HG03196 (cell line): ENCODE measurements around the gene DUSP7.

Source experiments
- ATAC-seq: cut with Tn5 transposase; IDR thresholded peaks from one replicate; pipeline ENCODE4 v1.9.1; 2021; ENCODE audit not compliant: unreplicated experiment

DUSP7 gene

DNA sequence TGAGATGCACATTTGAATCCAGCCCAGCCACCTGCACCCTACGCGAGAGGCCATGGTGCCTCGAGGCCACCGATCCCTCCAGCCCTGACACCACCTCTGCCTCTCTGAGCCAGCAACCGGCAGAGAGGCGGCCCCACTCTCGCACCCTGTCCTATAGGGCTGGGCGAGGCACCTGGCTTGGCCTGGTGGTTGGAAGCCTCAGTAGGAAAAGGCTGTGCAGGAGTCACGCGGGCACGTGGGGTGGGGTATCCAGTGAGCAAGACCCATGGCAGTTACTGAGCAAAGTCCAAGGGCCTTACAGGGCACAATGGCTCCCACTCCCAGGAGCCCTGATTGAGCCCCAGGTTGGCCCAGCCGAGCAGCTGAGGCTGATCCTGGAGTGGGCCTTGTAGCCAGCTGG lies 12.4 kb upstream of the DUSP7 start:
- no peak for ATAC-seq

DNA sequence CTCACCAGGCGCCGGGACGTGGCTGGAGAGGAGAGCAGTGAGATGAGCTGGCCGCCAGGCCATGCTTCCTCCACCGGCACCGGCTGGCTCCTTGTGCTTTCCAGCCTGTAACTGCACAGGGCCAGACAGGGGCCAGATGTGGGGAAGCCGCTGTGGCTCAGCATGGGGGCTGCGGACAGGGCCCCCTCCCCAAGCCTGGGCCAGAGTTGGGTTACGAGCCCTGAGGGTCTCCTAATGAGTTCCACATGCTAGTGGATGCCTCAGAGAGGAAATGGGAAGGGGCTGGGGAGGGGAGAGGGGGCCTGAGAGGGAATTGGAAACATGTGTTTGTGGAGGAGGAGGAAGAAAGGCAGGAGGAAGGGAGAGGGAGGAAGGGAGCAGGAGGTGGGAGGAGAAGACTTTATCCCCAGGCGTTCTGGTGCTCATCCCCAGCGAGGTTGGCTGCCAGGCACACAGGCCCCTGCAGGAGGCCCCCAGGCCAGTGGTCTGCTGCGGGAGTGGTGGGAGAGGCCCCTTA lies 11.7 kb upstream of the DUSP7 start:
- no peak for ATAC-seq

DNA sequence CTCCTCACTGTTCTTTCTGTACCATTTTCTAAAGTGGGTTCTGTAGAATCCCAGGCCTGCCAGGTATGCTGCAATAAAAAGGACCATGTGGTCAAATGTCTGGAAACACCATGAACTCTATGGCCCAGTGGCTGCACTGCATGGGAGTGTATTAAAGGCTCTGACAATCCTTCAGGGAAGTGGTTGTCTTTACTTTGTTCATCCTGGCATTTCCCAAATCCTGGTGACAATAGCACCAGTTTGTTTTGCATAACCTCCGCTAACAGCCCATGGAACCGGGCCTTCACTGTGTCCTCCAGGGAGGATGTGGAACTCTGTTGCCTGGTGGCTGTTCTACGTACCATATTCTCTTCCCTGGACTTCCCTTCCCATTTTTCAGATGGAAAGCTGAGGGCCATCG lies 11.2 kb upstream of the DUSP7 start:
- ATAC-seq = no peak

DNA sequence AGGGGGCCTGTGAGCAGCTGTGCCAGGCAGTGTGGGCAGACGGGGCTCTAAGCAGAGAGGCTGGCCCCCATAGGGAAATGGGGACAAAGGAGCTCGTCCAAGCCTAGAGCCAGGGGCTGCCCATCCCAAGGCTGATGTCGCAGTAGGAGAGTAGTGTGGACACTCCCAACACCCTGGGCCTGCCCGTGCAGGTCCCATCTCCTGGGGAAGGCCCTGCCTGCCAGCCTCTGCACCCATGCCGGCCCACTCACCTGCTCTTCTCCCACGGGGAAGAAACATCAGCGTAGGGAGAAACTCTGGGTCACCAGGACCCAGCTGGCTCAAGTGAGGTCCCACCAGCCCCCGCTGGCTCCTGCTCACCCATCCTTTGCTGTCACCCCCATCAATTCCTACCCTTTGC lies 10.7 kb upstream of the DUSP7 start:
- no peak for ATAC-seq

DNA sequence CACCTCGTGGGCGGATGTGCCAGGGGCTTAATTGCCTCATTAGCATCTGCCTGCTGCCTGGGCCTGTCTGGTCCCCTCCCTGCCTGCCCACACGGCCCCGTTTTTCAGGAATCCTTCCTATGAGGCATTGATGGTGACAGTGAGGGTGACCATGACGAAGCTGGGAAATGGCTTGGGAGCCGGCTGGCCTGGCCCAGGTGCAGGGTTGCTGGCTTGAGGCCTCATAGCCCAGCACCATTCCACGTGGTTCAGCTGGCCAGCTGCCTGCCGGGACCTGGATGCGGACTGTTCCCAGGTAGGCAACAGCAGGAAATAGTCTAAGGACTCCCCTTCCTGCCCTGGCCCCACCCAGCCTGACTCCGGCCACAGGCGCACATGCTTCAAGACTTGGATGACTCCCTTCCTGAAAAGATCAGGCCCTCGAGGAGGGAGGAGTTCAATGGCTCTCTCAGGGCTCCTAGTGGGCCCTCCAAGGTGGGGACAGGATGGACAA lies 8.9 kb upstream of the DUSP7 start:
- no peak for ATAC-seq

DNA sequence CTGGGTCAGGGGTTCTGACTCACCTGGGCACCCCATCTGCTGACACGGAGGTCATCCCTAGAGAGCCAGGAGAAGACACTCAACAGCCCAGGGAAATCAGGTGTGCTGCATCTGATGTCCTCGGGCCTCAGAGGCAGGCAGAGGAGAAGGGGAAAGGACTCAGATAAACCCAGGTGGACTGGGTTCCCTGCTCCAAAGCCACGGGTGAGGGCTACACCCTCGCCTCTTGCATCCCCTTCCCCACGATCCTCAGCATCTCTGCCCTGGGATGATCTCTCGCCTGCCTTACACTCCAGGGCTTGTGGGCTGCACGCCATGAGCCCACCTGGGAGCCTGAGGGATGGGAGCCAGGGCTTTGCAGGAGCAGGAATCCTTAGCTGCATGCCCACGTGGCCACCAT lies 8.2 kb upstream of the DUSP7 start:
- no peak for ATAC-seq

DNA sequence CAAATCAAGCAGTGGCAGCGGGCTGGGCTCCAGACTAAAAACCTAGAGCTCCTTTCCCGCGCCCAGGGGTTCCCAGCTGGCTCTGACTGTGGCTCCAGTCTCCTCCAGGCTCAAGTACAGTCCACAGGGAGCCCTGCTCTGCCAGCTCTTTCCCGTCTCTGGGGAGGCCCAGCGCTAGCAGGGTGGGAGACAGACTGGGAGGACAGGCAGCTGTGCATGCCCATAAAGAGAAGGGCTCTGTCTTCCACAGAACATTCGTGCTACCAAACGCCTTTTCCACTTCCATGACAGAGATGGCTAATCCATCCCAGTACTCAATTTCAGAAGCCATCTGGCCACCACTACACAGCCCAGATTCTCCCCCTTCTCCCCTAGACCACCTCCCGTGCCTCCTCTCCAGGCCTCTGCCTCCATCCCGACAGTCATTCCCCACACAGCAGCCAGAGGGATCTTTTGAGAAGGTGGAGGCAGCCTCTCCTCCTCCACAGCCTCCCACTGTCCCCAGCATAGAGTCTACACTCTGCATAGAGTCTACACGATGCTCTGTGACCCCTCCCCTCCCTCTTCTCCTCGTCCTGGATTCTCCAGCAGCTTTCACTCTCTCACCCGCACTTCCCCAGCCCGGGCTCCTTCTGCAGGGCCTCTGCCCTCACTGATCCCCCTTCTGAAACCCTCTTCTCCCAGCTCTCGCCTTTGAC lies 6.8 kb upstream of the DUSP7 start:
- no peak for ATAC-seq

DNA sequence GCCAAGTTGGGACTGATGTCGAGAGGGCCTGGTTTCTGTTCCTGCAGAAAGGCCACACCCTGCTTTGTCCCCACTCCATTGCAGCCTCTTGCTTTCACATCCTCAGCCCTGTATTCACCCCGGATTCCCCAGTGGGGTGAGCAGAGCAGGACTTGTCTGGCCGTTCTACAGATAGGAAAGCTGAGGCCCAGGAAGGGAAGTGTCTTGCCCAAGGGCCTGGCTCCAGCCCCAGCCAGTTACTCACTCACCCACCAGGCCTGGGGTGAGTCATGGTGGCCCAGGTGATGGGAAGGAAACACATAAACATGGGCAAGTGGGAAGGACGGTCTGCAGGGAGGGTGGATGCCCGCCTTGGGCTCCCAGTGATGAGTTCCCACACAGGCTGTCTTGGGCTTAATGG lies 6.1 kb upstream of the DUSP7 start:
- ATAC-seq = no peak

DNA sequence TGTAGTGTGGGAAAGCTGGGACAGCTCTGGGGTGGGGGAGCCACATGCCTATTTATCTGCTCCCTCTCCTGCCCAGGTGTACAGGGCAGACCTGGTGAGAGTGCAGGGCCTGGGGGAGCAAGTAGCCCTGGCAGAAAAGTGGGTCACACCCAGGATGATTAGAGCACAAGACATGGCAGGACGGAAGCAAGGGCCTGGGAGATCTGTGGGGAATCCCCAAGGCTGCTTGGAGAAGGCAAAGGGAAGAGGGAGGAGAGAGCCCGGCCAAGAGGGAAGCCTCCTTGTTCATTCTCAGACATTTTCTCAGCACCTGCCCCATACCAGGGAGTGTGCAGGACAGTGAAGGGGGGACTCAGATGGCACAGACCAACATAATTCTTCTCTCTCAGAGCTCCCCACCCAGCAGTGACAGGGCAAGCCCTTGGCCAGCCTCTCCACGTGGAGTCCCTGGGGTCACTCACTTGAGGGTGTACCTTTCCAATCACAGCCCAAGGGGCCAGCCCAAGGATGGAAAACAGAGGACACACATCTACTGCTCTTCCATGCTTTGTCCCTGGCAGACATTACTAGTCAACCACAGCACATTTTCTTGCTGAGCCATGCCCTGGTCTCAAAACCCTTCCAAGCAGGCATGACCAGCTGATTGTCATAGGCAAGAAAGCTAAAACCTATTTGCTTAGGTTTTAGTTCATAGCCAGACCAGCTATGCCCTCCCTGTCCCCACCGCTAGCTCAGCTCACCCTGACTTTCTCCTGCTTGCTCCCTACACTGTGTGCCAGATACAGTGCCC lies 4.9 kb upstream of the DUSP7 start:
- no peak for ATAC-seq

DNA sequence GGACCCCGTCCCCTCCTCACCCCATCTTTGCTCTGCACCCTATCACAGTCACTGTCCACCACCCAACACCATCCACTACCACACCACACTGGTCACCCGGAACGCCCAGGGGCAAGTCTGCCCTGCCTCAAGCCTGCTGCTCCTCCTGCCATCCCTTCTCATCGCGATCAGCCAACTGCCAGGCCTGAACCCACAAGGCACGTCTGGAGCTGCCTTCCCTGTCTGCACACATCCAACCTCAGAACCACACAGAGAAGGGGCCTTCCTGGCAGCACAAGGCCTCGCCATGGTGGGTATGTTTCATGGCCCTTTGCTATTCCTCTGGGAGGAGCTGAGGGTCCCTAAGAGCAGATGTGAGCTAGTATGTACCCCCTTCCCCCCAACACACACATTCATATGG lies 3.4 kb upstream of the DUSP7 start:
- no peak for ATAC-seq

DNA sequence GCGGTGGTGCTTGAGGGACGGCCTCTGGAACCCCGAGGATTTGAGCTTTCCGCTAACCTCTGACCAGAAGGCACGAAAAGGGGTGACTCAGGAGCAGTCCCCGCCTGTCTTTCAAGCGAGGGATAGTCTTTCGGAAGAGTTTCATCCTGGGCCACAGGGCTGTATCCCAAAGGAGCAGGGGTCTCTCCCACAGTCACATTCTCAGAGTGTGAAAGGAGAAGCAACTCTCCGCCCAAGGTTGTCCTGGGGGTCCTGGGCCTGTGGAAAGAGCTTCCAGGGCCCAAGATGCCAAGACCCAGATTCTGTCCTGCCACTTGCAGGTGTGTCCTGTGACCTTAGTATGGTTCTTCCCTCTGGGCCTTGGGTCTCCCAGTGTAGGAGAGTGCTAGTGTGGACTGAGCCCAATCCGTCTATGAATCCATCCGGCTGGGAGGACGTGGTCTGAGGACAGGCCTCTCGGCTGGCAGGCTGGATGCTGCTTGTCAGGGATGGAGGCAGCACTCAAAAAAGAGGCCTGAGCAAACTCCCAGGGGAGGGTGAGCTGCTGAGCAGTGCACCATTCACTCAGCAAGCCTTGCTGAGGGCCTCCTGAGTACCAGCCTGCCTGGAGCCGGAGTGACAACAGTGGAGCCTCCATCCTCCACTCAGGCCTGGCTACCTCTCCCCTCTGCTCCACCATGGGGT lies 1.6 kb upstream of the DUSP7 start:
- ATAC-seq = no peak

DNA sequence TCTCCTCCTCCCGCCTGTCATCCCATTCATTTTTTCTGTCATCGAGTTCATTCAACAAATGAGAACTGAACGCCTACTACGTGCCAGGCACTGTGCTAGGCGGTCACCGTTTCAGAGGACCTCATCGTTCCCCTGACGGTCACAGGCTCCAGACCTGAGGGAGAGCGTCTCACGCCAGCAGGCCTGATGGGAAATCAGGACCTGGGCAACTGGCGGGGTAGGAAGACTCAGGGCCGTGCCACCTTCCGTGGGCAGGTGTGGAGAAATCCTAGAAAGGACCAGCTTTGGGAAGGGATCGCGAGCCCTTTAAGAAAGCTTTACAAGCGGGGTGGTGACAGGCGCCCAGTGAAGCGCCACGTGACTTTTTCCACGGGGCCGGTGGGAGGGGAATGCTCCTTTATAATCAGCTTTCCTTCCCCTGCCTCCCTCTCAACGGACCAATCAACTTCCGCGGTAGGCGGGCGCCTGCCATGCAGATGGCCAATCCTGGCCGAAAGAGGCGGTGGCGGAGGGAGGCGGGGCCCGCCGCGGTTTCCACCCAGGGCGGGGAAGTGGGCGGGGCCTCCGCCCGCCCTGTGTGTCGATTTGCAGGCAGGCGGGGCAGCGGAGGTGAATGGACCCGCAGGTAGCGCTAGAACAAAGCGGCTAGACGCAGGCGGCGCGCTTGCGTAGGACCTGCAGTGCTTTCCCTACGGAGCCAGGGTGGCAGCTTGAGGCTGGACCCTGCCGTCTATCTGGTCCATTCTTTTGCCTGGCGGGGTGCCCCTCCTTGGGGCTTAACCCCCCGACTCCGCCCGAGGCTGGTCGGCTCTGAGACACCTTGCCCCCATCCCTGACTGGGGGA lies 819 bp upstream of the DUSP7 start:
- ATAC-seq = peak; percentile 65

DNA sequence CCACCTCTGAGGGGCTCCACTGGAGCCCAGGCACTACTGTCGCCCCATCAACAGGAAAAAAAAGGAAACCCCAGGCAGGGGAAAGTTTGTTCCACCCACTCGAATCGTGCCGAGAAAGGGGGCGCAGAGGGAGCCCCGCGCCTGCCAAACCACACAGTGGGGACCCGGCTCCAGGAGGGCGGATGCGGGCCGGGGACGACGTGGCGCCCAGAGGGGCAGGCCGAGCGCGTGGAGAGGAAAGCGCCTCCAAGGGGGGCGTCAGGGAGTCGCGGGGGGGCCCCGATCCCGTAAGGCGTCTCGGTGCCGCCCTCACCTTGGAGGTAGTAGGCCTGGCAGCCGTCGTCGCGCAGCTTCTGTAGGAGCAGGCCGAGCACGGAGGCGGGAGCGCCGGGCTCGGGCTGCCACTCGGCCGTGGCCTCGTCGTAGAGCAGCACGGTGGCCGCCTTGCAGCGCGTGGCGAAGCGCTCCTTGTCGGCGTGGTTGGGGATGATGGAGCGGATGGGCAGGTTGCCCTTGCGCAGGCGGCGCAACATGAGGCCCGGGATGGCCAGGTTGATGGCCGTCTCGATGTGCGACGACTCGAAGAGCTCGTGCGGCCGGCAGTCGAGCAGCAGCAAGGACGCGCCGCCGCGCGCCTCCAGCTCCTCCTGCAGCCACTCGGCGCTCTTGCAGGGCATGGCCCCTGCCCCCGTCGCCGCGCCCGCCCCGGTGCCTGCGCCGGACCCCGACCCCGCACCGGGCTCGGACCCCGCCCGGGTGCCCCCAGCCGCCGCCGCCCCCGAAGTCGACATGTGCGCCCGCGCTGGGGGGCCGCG lies 627 bp downstream of the DUSP7 start:
- ATAC-seq = peak; percentile 14

DNA sequence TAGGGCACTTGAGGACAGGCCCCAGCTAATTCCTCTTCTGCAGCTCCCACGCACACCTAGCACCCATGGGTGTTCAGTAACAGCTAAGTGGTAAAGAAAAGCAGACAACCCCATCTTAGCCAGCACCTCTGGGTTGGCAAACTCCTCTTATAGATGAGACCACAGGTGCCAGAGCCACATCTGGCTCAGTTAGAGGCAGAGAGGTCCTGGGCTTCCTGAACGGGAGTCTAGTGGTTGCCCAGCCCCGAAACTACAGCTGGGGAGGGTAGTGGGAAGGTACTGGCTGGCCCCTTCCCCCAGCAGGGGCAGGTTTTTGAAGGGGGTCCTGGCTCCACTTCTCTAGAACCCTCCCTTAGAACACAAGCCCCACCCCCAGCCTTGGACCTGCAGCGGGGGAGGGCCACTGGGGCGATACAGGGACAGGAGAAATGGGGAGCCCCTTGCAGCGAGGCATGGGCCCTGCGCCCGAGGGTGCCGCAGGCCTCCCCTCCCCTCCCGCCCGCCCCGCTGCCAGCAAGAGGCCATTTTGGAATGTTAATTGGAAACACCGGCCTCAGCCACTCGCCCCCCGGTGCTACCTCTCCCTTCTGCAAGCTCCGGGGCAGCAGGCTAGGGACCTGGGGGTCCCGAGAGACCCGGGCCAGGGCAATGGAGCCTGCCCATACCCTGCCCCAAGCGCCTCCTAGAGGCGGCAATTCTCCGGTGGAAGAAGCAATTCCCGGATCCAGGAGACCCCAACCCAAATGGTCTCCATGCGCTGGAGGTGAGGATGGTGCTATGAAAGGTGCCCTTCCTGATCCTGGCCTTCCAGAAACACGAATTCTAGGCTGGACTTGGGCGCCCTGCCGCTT lies 1.5 kb downstream of the DUSP7 start:
- ATAC-seq = no peak

DNA sequence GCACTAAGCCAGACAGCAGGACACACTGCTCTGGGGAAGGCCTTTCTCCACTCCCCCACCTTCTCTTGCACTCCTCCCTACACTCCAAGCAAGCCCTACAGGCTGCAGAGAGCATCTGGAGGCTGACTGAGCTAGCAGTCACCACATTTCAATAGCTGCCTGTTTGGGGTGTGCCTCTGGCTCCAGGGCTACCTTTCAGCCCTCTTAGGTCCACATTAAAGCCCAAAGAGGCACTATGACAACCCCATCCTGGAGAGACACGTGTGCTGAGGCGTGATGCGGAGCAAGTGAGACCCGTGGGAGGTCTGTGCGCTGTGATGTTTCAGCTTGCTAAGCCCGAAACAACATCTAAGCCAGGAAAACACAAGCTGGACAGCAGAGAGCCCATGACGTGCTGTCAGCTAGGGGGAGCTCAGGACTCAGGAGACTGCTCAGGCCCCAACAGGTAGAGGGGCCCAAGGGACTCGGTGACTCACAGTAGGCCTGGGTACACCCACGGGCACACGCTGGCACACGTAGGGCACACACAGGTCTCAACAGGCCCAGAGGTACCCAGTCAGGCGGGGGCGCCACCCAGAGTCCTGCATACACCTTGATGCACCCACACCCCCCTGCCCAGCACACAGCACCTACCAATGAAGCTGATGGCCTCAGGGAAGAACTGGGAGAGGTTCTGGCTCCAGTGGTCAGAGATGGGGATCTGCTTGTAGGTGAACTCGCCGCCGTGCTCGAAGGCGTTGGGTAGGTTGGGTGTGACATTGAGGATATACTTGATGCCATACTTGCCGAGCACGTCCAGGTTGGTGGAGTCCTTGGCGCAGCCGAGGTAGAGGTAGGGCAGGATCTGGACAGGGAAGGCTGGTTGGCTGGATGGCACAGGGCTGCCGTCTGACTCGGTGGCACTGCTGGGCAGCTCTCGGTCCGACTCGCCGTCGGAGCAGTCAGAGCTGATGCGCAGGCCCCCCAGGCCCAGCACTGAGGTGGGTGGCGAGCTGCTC lies 2.8 kb downstream of the DUSP7 start:
- no peak for ATAC-seq

DNA sequence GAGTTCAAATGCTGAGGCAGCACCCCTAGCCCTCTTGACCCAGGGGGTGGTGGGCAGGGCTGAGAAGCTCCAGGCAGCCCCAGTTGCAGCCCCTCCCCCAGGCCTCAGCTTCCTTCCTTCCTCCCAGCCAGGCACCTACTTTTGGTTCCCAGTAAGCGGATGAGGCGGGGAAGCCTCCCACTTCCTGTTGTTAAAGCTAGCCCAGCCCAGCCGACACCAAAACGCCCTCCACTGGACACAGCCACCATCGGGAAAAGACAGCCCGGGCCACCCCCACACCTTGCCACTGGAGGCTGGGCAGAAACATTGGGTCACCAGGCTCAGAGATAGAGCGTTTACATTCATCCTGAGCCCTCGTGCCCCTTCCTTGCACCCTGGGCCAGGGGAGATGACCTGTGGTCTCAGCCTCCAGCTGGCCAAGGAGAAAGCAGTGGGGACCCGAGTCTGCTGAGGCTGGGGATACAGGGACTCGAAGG lies 3.5 kb downstream of the DUSP7 start:
- ATAC-seq = no peak

DNA sequence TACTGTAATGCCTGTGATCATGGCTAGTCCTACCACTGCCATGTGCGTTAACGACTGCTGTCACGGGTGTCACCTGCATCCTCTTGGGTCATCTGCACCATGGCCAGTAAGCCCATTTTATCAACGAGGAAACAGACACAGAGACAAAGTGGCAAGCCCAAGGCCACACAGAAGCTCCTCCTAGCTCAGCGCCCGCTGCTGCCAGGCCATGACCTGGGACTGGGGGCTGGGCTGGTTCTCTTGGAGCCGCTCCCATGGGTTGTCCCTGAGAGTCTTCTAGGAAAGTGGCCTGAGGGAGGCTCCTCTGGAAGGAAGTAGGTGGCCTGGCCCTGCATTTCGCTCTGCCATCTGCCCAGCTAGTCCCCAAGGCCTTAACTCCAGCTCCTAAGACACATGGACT lies 4.9 kb downstream of the DUSP7 start:
- ATAC-seq = no peak

DNA sequence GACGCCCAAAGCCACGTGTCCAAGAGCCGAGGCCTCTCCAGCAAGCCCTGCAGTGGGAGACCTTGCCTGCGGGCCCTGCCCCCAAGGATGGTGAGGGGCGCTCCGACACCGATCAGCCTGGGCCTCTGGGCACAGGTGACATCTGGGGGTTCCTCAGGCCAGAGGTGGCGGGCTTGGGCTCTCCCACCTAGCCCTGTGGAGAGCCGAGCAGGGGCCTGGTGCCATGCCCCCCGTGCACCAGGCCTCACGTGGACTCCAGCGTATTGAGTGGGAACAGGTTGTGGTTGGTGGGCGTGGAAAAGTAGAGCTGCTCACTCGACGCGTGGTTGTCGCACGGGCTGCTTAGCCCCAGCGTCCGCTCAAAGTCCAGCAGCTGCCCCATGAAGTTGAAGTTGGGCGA lies 5.8 kb downstream of the DUSP7 start:
- ATAC-seq = no peak
